Tibial artery (tissue), 4 donors: ENCODE measurements around the gene HPS3.
"Not testable (repeated sequence)": the region's sequence is repeated elsewhere in the genome, so short reads cannot be mapped to it uniquely, and the experiment has no call there.

Experiments
- DNase-seq, 2 donors: peaks; one replicate each; pipeline ENCODE4 v3.0.0-alpha.2; 2019
- H3K27ac ChIP-seq, 2 donors: fragments of 200-600 bp; sonication (generic) in 1 of 2; 1 replicate in 1 of 2; 2 replicates in 1 of 2; pipeline ENCODE4 v1.5.1; 2018 to 2019; ENCODE audit warnings: mild to moderate bottlenecking in 1 of 2
- H3K27me3 ChIP-seq, 2 donors: fragments of 200-600 bp; sonication (generic) in 1 of 2; one replicate each; pipeline versions ENCODE4 v1.5.1 to v1.6.0; 2016 to 2019
- H3K36me3 ChIP-seq, 3 donors: fragments of 200-600 bp; sonication (generic) in 2 of 3; one replicate each; pipeline ENCODE4 v1.5.1; 2016 to 2019; ENCODE audit warnings: mild to moderate bottlenecking in 2 of 3
- H3K4me1 ChIP-seq, 4 donors: fragments of 200-600 bp; sonication (generic) in 2 of 4; 1 replicate in 3 of 4; 2 replicates in 1 of 4; pipeline ENCODE4 v1.5.1; 2016 to 2019
- H3K4me3 ChIP-seq, 2 donors: fragments of 200-600 bp; sonication (generic) in 1 of 2; 1 replicate in 1 of 2; 2 replicates in 1 of 2; pipeline ENCODE4 v1.5.1; 2018 to 2019; ENCODE audit warnings: mild to moderate bottlenecking in 2 of 2
- H3K9me3 ChIP-seq, 3 donors: fragments of 200-600 bp; sonication (generic) in 1 of 3; one replicate each; pipeline ENCODE4 v1.5.1; 2016 to 2019
- intact Hi-C: fragments of 100-400 bp; cut with DNase I; formaldehyde crosslinking; loops from one replicate; pipeline ENCODE4 v1.15.0; 2023; ENCODE audit warnings: low total_unique reads
- TF ChIP-seq, protein P1 (sequence below), 2 experiments: fragments of 200-600 bp in 1 of 2; fragments of 450-650 bp in 1 of 2; IDR thresholded peaks; one replicate each; pipeline ENCODE4 v1.5.1; 2017 to 2019; ENCODE audit warnings: antibody characterized with exemption in 2 of 2, mild to moderate bottlenecking in 1 of 2, moderate library complexity in 1 of 2

HPS3 gene

DNA sequence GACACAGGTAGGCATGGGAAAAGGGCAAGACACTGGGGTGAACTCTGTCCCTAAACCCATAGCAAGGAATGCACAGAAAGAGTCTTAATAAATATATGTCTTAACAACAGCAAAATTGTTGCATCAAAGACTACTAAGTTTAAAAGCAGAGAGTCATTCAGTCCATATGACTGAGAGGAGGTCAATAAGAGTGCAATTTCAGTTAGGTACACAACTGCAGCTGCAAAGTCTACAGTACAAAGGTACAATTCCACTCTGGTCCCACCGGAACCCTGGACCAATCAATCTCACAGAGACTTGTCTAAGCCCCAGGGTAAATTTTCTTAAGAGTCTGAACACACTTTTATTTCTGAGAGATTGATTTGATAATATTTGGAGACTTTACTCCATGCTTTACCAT lies 85.3 kb downstream of the HPS3 start:
- Histone ChIP-seq H3K27ac (no peak overlapping the region), H3K27me3 (no peaks in the 10 kb centered on the region), H3K9me3 (no peaks in the 10 kb centered on the region), H3K4me1 (no peaks in the 10 kb centered on the region), H3K4me3 (no peak overlapping the region), H3K36me3 (no peaks in the 10 kb centered on the region)
- no peak for DNase-seq
- TF ChIP-seq, protein P1, sequence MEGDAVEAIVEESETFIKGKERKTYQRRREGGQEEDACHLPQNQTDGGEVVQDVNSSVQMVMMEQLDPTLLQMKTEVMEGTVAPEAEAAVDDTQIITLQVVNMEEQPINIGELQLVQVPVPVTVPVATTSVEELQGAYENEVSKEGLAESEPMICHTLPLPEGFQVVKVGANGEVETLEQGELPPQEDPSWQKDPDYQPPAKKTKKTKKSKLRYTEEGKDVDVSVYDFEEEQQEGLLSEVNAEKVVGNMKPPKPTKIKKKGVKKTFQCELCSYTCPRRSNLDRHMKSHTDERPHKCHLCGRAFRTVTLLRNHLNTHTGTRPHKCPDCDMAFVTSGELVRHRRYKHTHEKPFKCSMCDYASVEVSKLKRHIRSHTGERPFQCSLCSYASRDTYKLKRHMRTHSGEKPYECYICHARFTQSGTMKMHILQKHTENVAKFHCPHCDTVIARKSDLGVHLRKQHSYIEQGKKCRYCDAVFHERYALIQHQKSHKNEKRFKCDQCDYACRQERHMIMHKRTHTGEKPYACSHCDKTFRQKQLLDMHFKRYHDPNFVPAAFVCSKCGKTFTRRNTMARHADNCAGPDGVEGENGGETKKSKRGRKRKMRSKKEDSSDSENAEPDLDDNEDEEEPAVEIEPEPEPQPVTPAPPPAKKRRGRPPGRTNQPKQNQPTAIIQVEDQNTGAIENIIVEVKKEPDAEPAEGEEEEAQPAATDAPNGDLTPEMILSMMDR (IDR thresholded peaks at IDR 0.05), result no peak
- intact Hi-C loops, result no loop called here

DNA sequence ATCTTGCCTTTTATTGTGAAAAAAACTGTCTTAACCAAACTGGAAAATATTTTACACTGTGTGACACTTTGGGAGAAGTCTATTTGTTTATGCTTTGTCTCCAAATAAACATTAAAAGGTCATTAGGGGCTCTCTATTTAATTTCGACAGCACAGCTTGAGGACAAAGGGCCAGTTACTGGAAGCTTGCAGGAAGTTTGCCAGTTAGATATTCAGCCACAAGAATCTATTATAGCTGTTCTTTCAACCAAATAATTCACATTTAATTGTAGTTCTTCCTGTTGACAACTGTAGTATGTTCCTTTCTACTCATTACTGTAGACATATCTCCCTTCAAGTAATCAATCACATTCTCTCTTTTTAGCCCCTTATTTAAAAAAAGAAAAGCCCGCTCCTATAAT lies 86.1 kb downstream of the HPS3 start:
- Histone ChIP-seq H3K36me3 (no peaks in the 10 kb centered on the region), H3K4me1 (no peaks in the 10 kb centered on the region), H3K27me3 (no peaks in the 10 kb centered on the region), H3K4me3 (no peak overlapping the region), H3K27ac (no peak overlapping the region), H3K9me3 (no peaks in the 10 kb centered on the region)
- TF ChIP-seq, protein P1 (IDR thresholded peaks at IDR 0.05), result no peak
- intact Hi-C loops, result no loop called here
- DNase-seq, result no peak

DNA sequence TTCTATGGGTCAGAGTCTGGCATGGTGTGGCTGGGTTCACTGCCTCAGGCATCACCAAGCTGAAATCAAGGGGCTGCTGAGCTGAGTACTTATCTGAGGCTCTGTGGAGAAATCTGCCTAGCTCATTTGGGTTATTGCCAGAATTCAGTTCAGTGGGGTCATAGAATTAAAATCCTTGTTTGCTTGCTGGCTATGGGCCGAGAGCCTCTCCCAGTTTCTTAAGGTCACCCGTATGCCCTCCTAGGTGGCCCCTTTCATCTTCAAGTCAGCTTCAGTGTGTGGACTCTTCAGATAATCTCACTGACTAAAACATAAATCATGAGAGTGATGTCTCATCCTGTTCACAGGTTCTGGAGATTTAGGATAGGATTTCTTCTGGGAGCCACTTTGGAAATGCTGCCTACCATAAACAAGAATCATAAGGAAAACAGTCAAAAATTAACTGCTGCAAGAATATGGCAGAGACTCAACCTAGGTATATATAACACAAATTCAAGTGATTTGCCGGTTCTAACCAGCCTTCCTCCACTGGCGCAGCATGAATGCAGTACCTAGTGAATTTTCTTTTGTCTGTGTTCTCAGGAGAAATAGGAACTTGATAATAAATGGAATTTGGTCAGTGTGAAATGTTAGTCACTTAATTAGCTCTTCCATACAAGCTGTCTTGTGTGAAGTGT lies 86.9 kb downstream of the HPS3 start:
- TF ChIP-seq, protein P1 (IDR thresholded peaks at IDR 0.05), result no peak
- intact Hi-C loops, result no loop called here
- Histone ChIP-seq H3K9me3 (no peaks in the 10 kb centered on the region), H3K4me3 (no peak overlapping the region), H3K27me3 (no peaks in the 10 kb centered on the region), H3K27ac (no peak overlapping the region), H3K36me3 (no peaks in the 10 kb centered on the region), H3K4me1 (no peaks in the 10 kb centered on the region)
- DNase-seq, result no peak

DNA sequence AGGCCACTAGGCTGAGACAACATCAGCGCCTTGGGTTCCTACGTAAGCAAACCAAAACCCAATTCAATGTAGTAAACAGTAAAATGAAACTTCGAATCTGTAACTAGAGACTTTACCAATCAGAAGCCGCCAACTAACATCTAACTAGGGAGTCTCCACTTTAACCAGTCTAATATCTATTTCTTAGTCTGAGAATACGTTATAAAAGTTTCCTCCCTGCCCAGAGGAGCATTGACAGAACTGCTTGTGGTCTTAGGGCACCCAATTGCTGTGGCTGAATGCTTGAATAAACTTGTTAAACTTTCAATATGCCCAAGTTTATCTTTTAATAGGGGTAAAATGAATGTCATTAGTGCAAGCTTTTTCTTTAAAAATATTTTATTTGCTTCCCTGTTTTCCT lies 87.9 kb downstream of the HPS3 start:
- Histone ChIP-seq H3K27me3 (no peaks in the 10 kb centered on the region), H3K4me1 (no peaks in the 10 kb centered on the region), H3K36me3 (no peaks in the 10 kb centered on the region), H3K9me3 (no peaks in the 10 kb centered on the region), H3K4me3 (no peak overlapping the region), H3K27ac (no peak overlapping the region)
- TF ChIP-seq, protein P1 (IDR thresholded peaks at IDR 0.05), result no peak
- intact Hi-C loops, result no loop called here
- DNase-seq, result no peak

DNA sequence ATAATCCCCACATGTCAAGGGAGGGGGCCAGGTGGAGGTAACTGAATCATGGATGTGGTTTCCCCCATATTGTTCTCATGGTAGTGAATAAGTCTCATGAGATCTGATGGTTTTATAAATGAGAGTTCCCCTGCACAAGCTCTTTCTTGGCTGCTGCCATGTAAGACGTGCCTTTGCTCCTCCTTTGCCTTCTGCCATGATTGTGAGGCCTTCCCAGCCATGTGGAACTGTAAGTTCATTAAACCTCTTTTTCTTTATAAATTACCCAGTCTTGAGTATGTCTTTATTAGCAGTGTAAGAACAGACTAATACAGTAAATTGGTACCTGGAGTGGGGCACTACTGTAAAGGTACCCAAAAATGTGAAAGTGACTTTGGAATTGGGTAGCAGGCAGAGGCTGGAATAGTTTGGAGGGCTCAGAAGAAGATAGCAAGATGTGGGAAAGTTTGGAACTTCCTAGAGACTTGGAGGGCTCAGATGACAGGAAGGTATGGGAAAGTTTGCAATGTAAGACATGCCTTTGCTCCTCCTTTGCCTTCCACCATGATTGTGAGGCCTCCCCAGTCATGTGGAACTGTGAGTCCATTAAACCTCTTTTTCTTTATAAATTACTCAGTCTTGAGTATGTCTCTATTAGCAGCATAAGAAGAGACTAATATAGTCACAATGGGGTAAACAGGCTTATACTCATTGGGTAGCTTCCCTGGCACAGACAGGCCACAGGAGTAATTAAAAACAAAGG lies 90.1 kb downstream of the HPS3 start:
- H3K4me1 ChIP-seq, H3K27ac ChIP-seq, intact Hi-C loops, H3K4me3 ChIP-seq, H3K9me3 ChIP-seq, DNase-seq, H3K36me3 ChIP-seq, H3K27me3 ChIP-seq: not testable (repeated sequence)

DNA sequence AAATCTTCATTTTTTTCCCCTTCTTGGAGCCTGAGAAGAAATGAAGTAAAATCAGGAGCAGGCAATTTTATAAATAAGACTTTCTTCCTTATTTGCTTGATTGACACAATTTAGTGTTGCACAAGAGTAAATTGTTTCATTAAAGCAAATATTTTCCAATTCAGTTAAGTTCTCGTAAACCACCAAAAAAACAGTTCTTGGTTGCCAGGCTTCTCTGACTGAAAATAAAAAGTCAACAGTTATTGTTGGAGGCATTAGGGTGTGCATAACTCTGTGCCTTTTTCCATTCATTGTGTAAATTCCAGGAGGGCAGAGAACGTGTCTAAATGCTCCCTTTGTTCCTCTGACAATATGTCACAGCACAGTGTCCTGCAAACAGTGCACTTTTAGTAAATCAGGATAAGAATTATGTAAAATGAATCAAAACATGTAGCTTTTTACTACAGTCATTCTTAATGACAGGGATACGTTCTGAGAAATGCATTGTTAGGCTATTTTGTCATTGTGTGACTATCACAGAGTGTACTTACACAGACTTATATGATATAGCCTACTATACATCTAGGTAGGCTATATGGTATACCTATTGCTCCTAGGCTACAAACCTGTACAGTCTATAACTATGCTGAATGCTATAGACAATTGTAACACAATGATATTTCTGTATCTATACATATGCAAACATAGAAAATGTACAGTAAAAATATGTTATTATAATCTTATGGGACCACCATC lies 92.5 kb downstream of the HPS3 start, which contains the start of gene CP:
TSS of gene CP (minus strand) at position 47 of the 735 bp plus-strand sequence. CDS start at position 10, 37 bp downstream.
- intact Hi-C loops, result no loop called here
- H3K27ac ChIP-seq, result no peak within 1 kb of the TSS
- peak within 1 kb of the TSS in 1 of 2 donors; percentile 13 for H3K4me3 ChIP-seq

More for the DNA sequence above, 92.5 kb downstream of the HPS3 start, which contains the start of gene CP:
- TF ChIP-seq, protein P1 (IDR thresholded peaks at IDR 0.05), result no peak
- Histone ChIP-seq H3K36me3 (no peaks in the 10 kb centered on the region), H3K27me3 (no peaks in the 10 kb centered on the region), H3K4me1 (peaks cover 0 to 9% (median 3%) of the 10 kb centered on the region in 4 donors), H3K9me3 (no peaks in the 10 kb centered on the region)
- no peak for DNase-seq
